HEK293 (cell line): ENCODE measurements around the gene IGF2R.
"Not testable (repeated sequence)": the region's sequence is repeated elsewhere in the genome, so short reads cannot be mapped to it uniquely, and the experiment has no call there.

ENCODE experiments used
- CTCF ChIA-PET: fragments of 350-600 bp; formaldehyde crosslinking; extraction: SDS; loops from one replicate; lab custom pipeline; 2021; ENCODE audit warnings: antibody characterized with exemption; lab: Yijun Ruan, JAX
- POLR2A ChIA-PET: fragments of 300-600 bp; formaldehyde crosslinking; extraction: SDS; loops from one replicate; lab custom pipeline; 2020; ENCODE audit warnings: antibody characterized with exemption, inconsistent platforms; lab: Yijun Ruan, JAX
- H3K27ac ChIP-seq: fragments of 200-500 bp; sonication (Bioruptor generic); 2 replicates; pipeline ENCODE4 v1.5.1; 2014; ENCODE audit warnings: low read depth, low read length, control low read depth, inconsistent platforms; ENCODE audit errors: extremely low read depth
- H3K36me3 ChIP-seq, 2 experiments: fragments of 200-500 bp in 1 of 2; sonication (Bioruptor generic) in 1 of 2; 1 replicate in 1 of 2; 2 replicates in 1 of 2; pipeline ENCODE4 v1.5.1; 2014 to 2017; ENCODE audit warnings: inconsistent platforms in 2 of 2, low read length in 2 of 2; ENCODE audit not compliant: control insufficient read depth in 2 of 2, insufficient read depth in 1 of 2
- H3K4me1 ChIP-seq: fragments of 200-500 bp; sonication (Bioruptor generic); 2 replicates; pipeline ENCODE4 v1.5.1; 2014; ENCODE audit warnings: mild to moderate bottlenecking, low read length, inconsistent platforms; ENCODE audit not compliant: control insufficient read depth, insufficient read depth
- H3K4me3 ChIP-seq: 2 replicates; pipeline ENCODE4 v1.5.1; 2011; ENCODE audit warnings: low read depth, mild to moderate bottlenecking, control low read depth, low read length, moderate library complexity
- H3K9me3 ChIP-seq: fragments of 200-500 bp; sonication (Bioruptor generic); 2 replicates; pipeline ENCODE4 v1.5.1; 2014; ENCODE audit warnings: low read depth, low read length, inconsistent platforms; ENCODE audit not compliant: control insufficient read depth, insufficient read depth
- GLI2 ChIP-seq: fragments of 450-650 bp; formaldehyde crosslinking; IDR thresholded peaks from 2 replicates; pipeline ENCODE4; 2017; ENCODE audit warnings: missing biosample characterization, missing genetic modification characterization, low read depth, borderline replicate concordance
- MYNN ChIP-seq: fragments of 450-650 bp; formaldehyde crosslinking; IDR thresholded peaks from 2 replicates; pipeline ENCODE4 v1.5.1; 2016; ENCODE audit warnings: missing biosample characterization, missing genetic modification characterization, borderline replicate concordance
- OSR2 ChIP-seq: fragments of 450-650 bp; formaldehyde crosslinking; IDR thresholded peaks from 2 replicates; pipeline ENCODE4 v1.5.1; 2016; ENCODE audit warnings: missing biosample characterization, missing genetic modification characterization
- ZFHX2 ChIP-seq: fragments of 450-650 bp; formaldehyde crosslinking; conservative IDR thresholded peaks from 2 replicates; pipeline ENCODE4 v1.5.1; 2016; ENCODE audit warnings: missing biosample characterization, missing genetic modification characterization
- ZNF146 ChIP-seq: fragments of 450-650 bp; formaldehyde crosslinking; IDR thresholded peaks from 2 replicates; pipeline ENCODE4 v1.5.1; 2016; ENCODE audit warnings: missing biosample characterization, missing genetic modification characterization
- ZNF157 ChIP-seq: fragments of 450-650 bp; formaldehyde crosslinking; IDR thresholded peaks from 2 replicates; pipeline ENCODE4 v1.5.1; 2016; ENCODE audit warnings: missing biosample characterization, missing genetic modification characterization
- ZNF341 ChIP-seq: fragments of 450-650 bp; formaldehyde crosslinking; IDR thresholded peaks from 2 replicates; pipeline ENCODE4; 2016; ENCODE audit warnings: low read depth, missing biosample characterization, missing genetic modification characterization
- ZNF48 ChIP-seq: fragments of 450-650 bp; formaldehyde crosslinking; IDR thresholded peaks from 2 replicates; pipeline ENCODE4 v1.5.1; 2016; ENCODE audit warnings: missing biosample characterization, missing genetic modification characterization
- ZNF514 ChIP-seq: fragments of 450-650 bp; formaldehyde crosslinking; IDR thresholded peaks from 2 replicates; pipeline ENCODE4 v1.5.1; 2016; ENCODE audit warnings: missing biosample characterization, missing genetic modification characterization
- ZNF560 ChIP-seq: fragments of 450-650 bp; formaldehyde crosslinking; IDR thresholded peaks from 2 replicates; pipeline ENCODE4 v1.5.1; 2017; ENCODE audit warnings: missing biosample characterization, missing genetic modification characterization, borderline replicate concordance
- ZNF707 ChIP-seq: fragments of 450-650 bp; formaldehyde crosslinking; IDR thresholded peaks from 2 replicates; pipeline ENCODE4 v1.5.1; 2016; ENCODE audit warnings: missing biosample characterization, missing genetic modification characterization
- ZNF777 ChIP-seq: fragments of 450-650 bp; formaldehyde crosslinking; IDR thresholded peaks from 2 replicates; pipeline ENCODE4 v1.5.1; 2017; ENCODE audit warnings: missing biosample characterization, missing genetic modification characterization, borderline replicate concordance
- ZNF791 ChIP-seq: fragments of 450-650 bp; formaldehyde crosslinking; IDR thresholded peaks from 2 replicates; pipeline ENCODE4 v1.5.1; 2016; ENCODE audit warnings: missing biosample characterization, missing genetic modification characterization
- ZSCAN23 ChIP-seq: fragments of 450-650 bp; formaldehyde crosslinking; IDR thresholded peaks from 2 replicates; pipeline ENCODE4 v1.5.1; 2016; ENCODE audit warnings: missing biosample characterization, missing genetic modification characterization
- TF ChIP-seq, protein P1 (sequence below): sonication (generic); formaldehyde crosslinking; IDR thresholded peaks from 2 replicates; pipeline ENCODE4 v1.8.1; 2022; ENCODE audit warnings: mild to moderate bottlenecking, moderate library complexity, missing genetic modification reagents
- TF ChIP-seq, protein P2 (sequence below): fragments of 450-650 bp; formaldehyde crosslinking; IDR thresholded peaks from 2 replicates; pipeline ENCODE4 v1.5.1; 2016; ENCODE audit warnings: missing biosample characterization, missing genetic modification characterization
- TF ChIP-seq, protein P3 (sequence below): fragments of 450-650 bp; formaldehyde crosslinking; IDR thresholded peaks from 2 replicates; pipeline ENCODE4 v1.5.1; 2016; ENCODE audit warnings: missing biosample characterization, missing genetic modification characterization
- TF ChIP-seq, protein P4 (sequence below): fragments of 450-650 bp; formaldehyde crosslinking; IDR thresholded peaks from 2 replicates; pipeline ENCODE4 v1.5.1; 2016; ENCODE audit warnings: missing biosample characterization, missing genetic modification characterization
- TF ChIP-seq, protein P5 (sequence below): fragments of 450-650 bp; formaldehyde crosslinking; IDR thresholded peaks from 2 replicates; pipeline ENCODE4 v1.5.1; 2017; ENCODE audit warnings: missing biosample characterization, missing genetic modification characterization
- TF ChIP-seq, protein P6 (sequence below): fragments of 450-650 bp; formaldehyde crosslinking; IDR thresholded peaks from 2 replicates; pipeline ENCODE4 v1.5.1; 2016; ENCODE audit warnings: missing biosample characterization, missing genetic modification characterization

The IGF2R gene

DNA sequence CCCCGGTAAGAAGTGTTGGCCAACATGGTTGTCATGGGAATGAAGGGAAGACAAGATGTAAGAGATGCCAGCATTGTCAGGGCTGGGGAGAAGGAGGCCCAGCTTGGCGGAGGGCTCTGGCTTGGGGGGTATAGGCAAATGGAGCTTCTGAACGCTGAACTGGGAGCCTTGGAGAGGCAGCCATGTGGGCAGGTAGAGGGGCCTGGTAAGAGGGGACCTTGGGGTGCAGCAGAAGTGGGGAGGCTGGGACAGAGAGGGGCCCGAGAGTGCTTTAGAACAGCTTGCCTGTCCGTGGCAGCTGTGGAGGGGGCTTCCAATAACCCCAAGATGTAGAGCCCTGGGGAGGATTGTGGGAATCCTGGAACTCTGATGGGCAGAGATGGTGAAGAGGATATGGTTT, 155.7 kb downstream of the IGF2R start (continued):
- TF ChIP-seq, protein P1, sequence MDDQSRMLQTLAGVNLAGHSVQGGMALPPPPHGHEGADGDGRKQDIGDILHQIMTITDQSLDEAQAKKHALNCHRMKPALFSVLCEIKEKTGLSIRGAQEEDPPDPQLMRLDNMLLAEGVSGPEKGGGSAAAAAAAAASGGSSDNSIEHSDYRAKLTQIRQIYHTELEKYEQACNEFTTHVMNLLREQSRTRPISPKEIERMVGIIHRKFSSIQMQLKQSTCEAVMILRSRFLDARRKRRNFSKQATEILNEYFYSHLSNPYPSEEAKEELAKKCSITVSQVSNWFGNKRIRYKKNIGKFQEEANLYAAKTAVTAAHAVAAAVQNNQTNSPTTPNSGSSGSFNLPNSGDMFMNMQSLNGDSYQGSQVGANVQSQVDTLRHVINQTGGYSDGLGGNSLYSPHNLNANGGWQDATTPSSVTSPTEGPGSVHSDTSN (CRISPR knock-in tag) = no peak

DNA sequence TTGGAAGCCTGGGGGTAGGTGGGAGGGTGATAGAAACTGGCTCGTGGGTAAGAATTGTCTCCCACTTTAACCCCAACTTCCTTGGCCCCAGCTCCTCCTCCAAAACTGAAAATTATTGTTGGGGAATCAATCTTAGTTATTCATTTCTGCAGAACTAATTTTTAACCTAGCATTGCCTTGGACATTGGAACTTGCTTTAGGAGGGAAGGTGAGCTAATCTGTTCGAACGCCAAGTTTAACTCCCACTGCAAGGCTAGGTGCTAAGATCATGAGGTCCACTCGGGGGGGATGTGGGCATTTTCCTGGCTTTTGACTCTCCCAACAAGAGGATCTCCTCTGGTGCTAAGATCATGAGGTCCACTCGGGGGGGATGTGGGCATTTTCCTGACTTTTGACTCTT, 156.2 kb downstream of the IGF2R start:
- H3K4me3 ChIP-seq, H3K9me3 ChIP-seq, H3K4me1 ChIP-seq, H3K27ac ChIP-seq, H3K36me3 ChIP-seq, CTCF ChIA-PET, POLR2A ChIA-PET: not testable (repeated sequence)

DNA sequence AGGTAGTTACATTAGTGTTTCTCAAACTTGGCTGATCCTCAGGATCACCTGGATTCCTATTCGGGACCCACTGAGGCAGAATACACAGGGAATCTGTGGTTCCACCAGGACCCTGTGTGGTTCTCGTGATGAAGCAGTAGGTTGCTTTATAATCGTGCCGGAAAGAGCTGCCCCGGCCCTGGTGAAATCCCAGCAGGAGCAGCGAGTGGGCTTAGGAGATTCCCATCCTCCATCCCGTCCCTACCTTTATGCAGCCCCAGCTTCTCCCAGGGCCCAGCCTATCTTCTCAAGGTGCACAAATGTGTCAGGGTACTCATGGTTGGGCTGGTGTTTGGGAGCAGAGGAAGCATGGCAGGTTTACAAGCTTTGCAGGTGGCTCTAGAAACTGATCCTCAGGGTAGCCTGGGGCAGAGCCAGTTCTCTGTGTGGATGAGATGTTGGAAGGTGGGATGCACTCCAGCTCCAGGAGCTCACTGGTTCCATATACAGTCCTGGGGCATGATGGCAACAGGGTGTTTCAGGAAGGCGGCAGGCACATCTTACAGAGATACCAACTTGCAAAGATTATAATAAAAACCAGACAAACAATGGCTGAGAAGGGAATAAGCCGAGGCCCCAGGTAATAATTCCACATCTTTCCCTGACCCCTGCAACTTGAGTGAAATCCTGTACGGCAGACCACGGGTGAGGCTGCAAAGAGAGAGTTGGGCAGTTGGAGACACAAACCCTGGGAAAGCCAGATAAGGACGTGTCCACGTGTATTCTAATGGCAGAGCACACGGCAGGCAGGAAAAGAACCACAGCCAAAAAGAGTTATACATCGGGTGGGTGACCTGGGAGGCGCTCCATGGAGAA, 158.6 kb downstream of the IGF2R start:
- no peaks in the 10 kb centered on the region for H3K4me1 ChIP-seq

DNA sequence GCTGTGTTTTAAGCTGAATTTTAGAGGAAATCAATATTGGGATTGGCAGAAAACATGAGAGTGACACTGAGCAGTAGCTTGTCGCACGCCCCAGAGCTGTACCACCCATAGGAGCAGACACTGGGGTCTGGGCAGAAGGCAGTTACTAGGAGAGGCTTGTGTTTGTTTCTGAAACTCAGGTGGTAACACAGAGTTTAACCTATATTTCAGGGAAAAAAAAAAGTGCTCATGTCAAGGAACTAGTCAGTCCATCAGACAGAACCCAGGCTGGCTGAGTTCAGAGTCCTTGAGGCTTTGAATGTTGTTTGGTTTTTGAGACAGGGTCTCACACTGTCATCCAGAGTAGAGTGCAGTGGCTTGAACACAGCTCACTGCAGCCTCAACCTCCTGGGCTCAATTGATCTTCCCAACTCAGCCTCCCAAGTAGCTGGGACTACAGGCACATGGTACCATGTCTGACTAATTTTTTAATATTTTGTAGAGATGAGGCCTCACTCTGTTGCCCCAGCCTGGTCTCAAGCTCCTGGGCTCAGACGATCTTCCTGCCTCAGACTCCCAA, 159.3 kb downstream of the IGF2R start:
- no peaks in the 10 kb centered on the region for H3K4me1 ChIP-seq
- ChIA-PET CTCF (interaction anchor here (1.2 kb wide), 1 partner anchor 10 kb away, joined by 3 read pairs; no protein-coding TSS in a partner anchor), POLR2A (no interaction called here)
- H3K9me3 ChIP-seq = no peaks in the 10 kb centered on the region
- no peaks in the 10 kb centered on the region for H3K36me3 ChIP-seq
- H3K4me3 ChIP-seq = no peak overlapping the region
- no peak overlapping the region for H3K27ac ChIP-seq
- no peak for TF ChIP-seq ZNF341
- TF ChIP-seq ZNF146 (tag by site-specific recombination) = no peak
- no peak for TF ChIP-seq ZFHX2
- TF ChIP-seq, protein P2, sequence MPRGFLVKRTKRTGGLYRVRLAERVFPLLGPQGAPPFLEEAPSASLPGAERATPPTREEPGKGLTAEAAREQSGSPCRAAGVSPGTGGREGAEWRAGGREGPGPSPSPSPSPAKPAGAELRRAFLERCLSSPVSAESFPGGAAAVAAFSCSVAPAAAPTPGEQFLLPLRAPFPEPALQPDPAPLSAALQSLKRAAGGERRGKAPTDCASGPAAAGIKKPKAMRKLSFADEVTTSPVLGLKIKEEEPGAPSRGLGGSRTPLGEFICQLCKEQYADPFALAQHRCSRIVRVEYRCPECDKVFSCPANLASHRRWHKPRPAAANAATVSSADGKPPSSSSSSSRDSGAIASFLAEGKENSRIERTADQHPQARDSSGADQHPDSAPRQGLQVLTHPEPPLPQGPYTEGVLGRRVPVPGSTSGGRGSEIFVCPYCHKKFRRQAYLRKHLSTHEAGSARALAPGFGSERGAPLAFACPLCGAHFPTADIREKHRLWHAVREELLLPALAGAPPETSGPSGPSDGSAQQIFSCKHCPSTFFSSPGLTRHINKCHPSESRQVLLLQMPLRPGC (tag by site-specific recombination) = no peak
- TF ChIP-seq, protein P3, sequence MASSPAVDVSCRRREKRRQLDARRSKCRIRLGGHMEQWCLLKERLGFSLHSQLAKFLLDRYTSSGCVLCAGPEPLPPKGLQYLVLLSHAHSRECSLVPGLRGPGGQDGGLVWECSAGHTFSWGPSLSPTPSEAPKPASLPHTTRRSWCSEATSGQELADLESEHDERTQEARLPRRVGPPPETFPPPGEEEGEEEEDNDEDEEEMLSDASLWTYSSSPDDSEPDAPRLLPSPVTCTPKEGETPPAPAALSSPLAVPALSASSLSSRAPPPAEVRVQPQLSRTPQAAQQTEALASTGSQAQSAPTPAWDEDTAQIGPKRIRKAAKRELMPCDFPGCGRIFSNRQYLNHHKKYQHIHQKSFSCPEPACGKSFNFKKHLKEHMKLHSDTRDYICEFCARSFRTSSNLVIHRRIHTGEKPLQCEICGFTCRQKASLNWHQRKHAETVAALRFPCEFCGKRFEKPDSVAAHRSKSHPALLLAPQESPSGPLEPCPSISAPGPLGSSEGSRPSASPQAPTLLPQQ (tag by site-specific recombination) = no peak
- TF ChIP-seq, protein P4, sequence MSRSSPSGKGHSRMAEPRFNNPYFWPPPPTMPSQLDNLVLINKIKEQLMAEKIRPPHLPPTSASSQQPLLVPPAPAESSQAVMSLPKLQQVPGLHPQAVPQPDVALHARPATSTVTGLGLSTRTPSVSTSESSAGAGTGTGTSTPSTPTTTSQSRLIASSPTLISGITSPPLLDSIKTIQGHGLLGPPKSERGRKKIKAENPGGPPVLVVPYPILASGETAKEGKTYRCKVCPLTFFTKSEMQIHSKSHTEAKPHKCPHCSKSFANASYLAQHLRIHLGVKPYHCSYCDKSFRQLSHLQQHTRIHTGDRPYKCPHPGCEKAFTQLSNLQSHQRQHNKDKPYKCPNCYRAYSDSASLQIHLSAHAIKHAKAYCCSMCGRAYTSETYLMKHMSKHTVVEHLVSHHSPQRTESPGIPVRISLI (tag by site-specific recombination) = no peak
- no peak for TF ChIP-seq GLI2 (tag by site-specific recombination)
- TF ChIP-seq ZNF514 (tag by site-specific recombination) = no peak
- TF ChIP-seq MYNN (tag by site-specific recombination) = no peak

More for the DNA sequence above, 158.6 kb downstream of the IGF2R start:
- POLR2A ChIA-PET = no interaction called here
- H3K36me3 ChIP-seq = no peaks in the 10 kb centered on the region
- H3K9me3 ChIP-seq = no peaks in the 10 kb centered on the region
- no peak overlapping the region for H3K27ac ChIP-seq
- CTCF ChIA-PET = no interaction called here
- no peak overlapping the region for H3K4me3 ChIP-seq
- TF ChIP-seq, protein P5, sequence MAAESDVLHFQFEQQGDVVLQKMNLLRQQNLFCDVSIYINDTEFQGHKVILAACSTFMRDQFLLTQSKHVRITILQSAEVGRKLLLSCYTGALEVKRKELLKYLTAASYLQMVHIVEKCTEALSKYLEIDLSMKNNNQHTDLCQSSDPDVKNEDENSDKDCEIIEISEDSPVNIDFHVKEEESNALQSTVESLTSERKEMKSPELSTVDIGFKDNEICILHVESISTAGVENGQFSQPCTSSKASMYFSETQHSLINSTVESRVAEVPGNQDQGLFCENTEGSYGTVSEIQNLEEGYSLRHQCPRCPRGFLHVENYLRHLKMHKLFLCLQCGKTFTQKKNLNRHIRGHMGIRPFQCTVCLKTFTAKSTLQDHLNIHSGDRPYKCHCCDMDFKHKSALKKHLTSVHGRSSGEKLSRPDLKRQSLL (tag by site-specific recombination) = no peak
- TF ChIP-seq, protein P6, sequence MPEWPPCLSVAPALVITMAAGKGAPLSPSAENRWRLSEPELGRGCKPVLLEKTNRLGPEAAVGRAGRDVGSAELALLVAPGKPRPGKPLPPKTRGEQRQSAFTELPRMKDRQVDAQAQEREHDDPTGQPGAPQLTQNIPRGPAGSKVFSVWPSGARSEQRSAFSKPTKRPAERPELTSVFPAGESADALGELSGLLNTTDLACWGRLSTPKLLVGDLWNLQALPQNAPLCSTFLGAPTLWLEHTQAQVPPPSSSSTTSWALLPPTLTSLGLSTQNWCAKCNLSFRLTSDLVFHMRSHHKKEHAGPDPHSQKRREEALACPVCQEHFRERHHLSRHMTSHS (tag by site-specific recombination) = no peak
- TF ChIP-seq OSR2 (tag by site-specific recombination) (no peak), ZSCAN23 (tag by site-specific recombination) (no peak), ZNF48 (tag by site-specific recombination) (no peak), ZNF560 (tag by site-specific recombination) (no peak), ZNF157 (tag by site-specific recombination) (no peak), ZNF707 (no peak), ZNF791 (tag by site-specific recombination) (no peak), ZNF777 (tag by site-specific recombination) (no peak)
- TF ChIP-seq, protein P4 (tag by site-specific recombination) = no peak
